Measurements from ENCODE around the gene TRIM2. TPM values are rescaled to one million over a fixed set of nuclear protein-coding genes. Genes with fewer than 3 reads are reported as not detected.

The TRIM2 gene
- total RNA-seq, 2 experiments from 2014 or later = 1.9 to 3.4 TPM

DNA sequence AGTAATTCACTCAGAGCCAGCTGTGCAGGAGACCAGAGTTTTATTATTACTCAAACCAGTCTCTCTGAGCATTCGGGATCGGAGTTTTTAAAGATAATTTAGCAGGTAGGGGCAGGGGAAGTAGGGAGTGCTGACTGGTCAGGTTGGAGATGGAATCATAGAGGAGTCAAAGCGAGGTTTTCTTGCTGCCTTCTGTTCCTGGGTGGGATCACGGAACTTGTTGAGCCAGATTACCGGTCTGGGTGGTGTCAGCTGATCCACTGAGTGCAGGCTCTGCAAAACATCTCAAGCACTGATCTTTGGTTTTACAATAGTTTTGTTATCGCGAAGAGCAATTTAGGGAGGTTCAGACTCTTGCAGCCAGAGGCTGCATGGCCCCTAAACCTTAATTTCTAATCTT is 63.6 kb downstream of the TRIM2 start:
- Mint-ChIP-seq H3K27ac (no peak overlapping the region), H3K4me3 (no peak overlapping the region), H3K9me3 (peaks cover 4% of the 10 kb centered on the region), H3K4me1 (ENCODE audit: low read depth) (peaks cover 9% of the 10 kb centered on the region), H3K36me3 (ENCODE audit: low read depth) (no peaks in the 10 kb centered on the region), H3K27me3 (no peaks in the 10 kb centered on the region)
- H3K27me3 ChIP-seq (ENCODE audit: control insufficient read depth in 1 of 2, insufficient read depth in 2 of 2, low read length in 2 of 2) = no peaks in the 10 kb centered on the region
- DNase-seq = no peak
- no peak overlapping the region for H3K27ac ChIP-seq (ENCODE audit: low read depth in 1 of 2, low read length in 2 of 2)
- POLR2A ChIA-PET = interaction anchor here (0.8 to 1.1 kb wide), 2 partner anchors 12 to 86 kb away, joined by 3 to 6 read pairs; no protein-coding TSS in a partner anchor
- H3K4me3 ChIP-seq (ENCODE audit: low read length) = no peak overlapping the region
- H3K4me1 ChIP-seq (ENCODE audit: insufficient read depth, low read length) = no peaks in the 10 kb centered on the region
- intact Hi-C loops (cut with DNase I, micrococcal nuclease) = no loop called here
- CTCF ChIA-PET = no interaction called here
- H3K36me3 ChIP-seq (ENCODE audit: insufficient read depth, low read length) = no peaks in the 10 kb centered on the region
- TF ChIP-seq, protein P1, sequence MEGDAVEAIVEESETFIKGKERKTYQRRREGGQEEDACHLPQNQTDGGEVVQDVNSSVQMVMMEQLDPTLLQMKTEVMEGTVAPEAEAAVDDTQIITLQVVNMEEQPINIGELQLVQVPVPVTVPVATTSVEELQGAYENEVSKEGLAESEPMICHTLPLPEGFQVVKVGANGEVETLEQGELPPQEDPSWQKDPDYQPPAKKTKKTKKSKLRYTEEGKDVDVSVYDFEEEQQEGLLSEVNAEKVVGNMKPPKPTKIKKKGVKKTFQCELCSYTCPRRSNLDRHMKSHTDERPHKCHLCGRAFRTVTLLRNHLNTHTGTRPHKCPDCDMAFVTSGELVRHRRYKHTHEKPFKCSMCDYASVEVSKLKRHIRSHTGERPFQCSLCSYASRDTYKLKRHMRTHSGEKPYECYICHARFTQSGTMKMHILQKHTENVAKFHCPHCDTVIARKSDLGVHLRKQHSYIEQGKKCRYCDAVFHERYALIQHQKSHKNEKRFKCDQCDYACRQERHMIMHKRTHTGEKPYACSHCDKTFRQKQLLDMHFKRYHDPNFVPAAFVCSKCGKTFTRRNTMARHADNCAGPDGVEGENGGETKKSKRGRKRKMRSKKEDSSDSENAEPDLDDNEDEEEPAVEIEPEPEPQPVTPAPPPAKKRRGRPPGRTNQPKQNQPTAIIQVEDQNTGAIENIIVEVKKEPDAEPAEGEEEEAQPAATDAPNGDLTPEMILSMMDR (IDR thresholded peaks at IDR 0.05) = no peak
- no peak for ATAC-seq (ENCODE audit: poor library complexity)
- no peaks in the 10 kb centered on the region for H3K9me3 ChIP-seq (ENCODE audit: control insufficient read depth in 1 of 2, insufficient read depth in 1 of 2, low read length in 2 of 2)

DNA sequence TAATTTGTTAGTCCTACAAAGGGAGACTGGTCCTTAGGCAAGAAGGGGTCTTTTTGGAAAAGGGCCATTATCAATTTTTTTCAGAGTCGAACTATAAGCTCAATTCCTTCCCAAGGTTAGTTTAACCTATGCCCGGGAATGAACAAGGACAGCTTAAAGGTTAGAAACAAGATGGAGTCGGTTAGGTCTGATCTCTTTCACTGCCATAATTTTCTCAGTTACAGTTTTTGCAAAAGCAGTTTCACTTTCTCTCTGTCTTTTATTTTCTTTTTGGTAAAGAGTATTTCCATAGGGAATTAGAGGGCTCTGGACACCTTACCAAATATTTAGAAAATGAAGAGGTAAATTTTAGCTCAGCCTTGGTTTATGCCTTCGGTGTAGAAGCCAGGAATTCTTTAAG is 64.1 kb downstream of the TRIM2 start:
- Mint-ChIP-seq H3K36me3 (ENCODE audit: low read depth) (no peaks in the 10 kb centered on the region), H3K4me1 (ENCODE audit: low read depth) (peaks cover 9% of the 10 kb centered on the region), H3K27me3 (no peaks in the 10 kb centered on the region), H3K9me3 (peaks cover 4% of the 10 kb centered on the region), H3K4me3 (no peak overlapping the region), H3K27ac (no peak overlapping the region)
- TF ChIP-seq, protein P1 (IDR thresholded peaks at IDR 0.05) = no peak
- intact Hi-C loops (cut with DNase I, micrococcal nuclease) = no loop called here
- H3K27me3 ChIP-seq (ENCODE audit: control insufficient read depth in 1 of 2, insufficient read depth in 2 of 2, low read length in 2 of 2) = no peaks in the 10 kb centered on the region
- no peaks in the 10 kb centered on the region for H3K9me3 ChIP-seq (ENCODE audit: control insufficient read depth in 1 of 2, insufficient read depth in 1 of 2, low read length in 2 of 2)
- no peak overlapping the region for H3K27ac ChIP-seq (ENCODE audit: low read depth in 1 of 2, low read length in 2 of 2)
- H3K4me1 ChIP-seq (ENCODE audit: insufficient read depth, low read length) = no peaks in the 10 kb centered on the region
- ATAC-seq (ENCODE audit: poor library complexity) (no peak), DNase-seq (no peak)
- H3K36me3 ChIP-seq (ENCODE audit: insufficient read depth, low read length) = no peaks in the 10 kb centered on the region
- CTCF ChIA-PET = no interaction called here
- POLR2A ChIA-PET = interaction anchor here (0.8 to 1.1 kb wide), 2 partner anchors 12 to 86 kb away, joined by 3 to 6 read pairs; no protein-coding TSS in a partner anchor
- H3K4me3 ChIP-seq (ENCODE audit: low read length) = no peak overlapping the region

DNA sequence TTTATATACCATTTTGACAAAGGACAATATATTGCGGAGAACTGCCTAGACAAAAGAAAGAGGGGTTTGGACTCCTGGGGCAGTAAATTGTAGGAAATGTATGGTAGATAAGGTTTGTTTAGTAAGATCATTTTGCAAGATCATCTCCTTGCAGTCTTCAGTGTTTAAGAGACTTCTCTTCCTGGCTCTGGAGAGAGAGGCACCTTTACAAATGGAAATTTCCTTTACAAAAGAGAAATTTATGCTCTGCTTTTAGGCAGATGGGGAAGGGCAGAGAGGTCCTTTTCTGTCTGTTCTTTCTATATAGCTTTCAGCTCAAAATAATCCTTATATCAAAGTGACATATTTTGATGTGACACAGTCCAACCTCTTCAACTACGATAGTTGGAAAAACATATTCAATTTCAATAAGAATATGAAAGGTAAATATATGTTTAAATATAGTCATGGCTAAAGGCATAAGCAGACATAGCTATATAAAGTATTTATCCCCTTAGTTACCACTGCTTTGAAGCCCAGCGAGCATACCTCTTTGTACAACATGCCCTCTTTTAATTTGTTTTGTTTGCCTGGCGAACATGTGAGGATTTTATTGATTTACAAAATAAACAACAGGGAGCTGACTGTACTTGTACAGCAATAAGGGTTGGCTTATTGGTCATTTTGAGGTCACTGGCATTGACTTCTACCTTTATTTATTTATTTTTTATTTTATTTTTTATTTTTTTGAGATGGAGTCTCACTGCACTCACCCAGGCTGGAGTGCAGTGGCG is 65.2 kb downstream of the TRIM2 start:
- no peak overlapping the region for H3K4me3 ChIP-seq (ENCODE audit: low read length)
- no peak for ATAC-seq (ENCODE audit: poor library complexity)
- CTCF ChIA-PET = no interaction called here
- Mint-ChIP-seq H3K4me1 (ENCODE audit: low read depth) (peaks cover 9% of the 10 kb centered on the region), H3K36me3 (ENCODE audit: low read depth) (no peaks in the 10 kb centered on the region), H3K27ac (no peak overlapping the region), H3K9me3 (peaks cover 4% of the 10 kb centered on the region), H3K4me3 (no peak overlapping the region), H3K27me3 (no peaks in the 10 kb centered on the region)
- no peaks in the 10 kb centered on the region for H3K9me3 ChIP-seq (ENCODE audit: control insufficient read depth in 1 of 2, insufficient read depth in 1 of 2, low read length in 2 of 2)
- no peak for DNase-seq
- no peaks in the 10 kb centered on the region for H3K4me1 ChIP-seq (ENCODE audit: insufficient read depth, low read length)
- H3K36me3 ChIP-seq (ENCODE audit: insufficient read depth, low read length) = no peaks in the 10 kb centered on the region
- POLR2A ChIA-PET = no interaction called here
- TF ChIP-seq, protein P1 (IDR thresholded peaks at IDR 0.05) = no peak
- H3K27me3 ChIP-seq (ENCODE audit: control insufficient read depth in 1 of 2, insufficient read depth in 2 of 2, low read length in 2 of 2) = no peaks in the 10 kb centered on the region
- H3K27ac ChIP-seq (ENCODE audit: low read depth in 1 of 2, low read length in 2 of 2) = no peak overlapping the region
- intact Hi-C loops (cut with DNase I, micrococcal nuclease) = no loop called here
